Keratinocyte (primary cell): ENCODE measurements around the gene PTPRD. TPM values are rescaled to one million over a fixed set of nuclear protein-coding genes. Genes with fewer than 3 reads are reported as not detected.

ENCODE experiments used
- DNase-seq: peaks from one replicate; pipeline ENCODE4 v3.0.0-alpha.2; 2011; ENCODE audit warnings: low read depth, missing footprints, low spot score
- FAIRE-seq: peaks from 2 replicates; lab custom pipeline; 2011; peaks lifted over from hg19 to GRCh38; lab: Jason Lieb, UNC
- H2AFZ ChIP-seq: 2 replicates; pipeline ENCODE4 v1.6.0; 2012; ENCODE audit warnings: low read length, control low read depth, inconsistent platforms; ENCODE audit not compliant: control insufficient read depth
- H3K27ac ChIP-seq: 2 replicates; pipeline ENCODE4 v1.5.1; 2011; ENCODE audit warnings: low read length; ENCODE audit not compliant: control insufficient read depth, insufficient read depth
- H3K27me3 ChIP-seq: 3 replicates; pipeline ENCODE4 v1.6.0; 2011; ENCODE audit warnings: low read length; ENCODE audit not compliant: control insufficient read depth, insufficient read depth; ENCODE audit errors: extremely low read depth
- H3K36me3 ChIP-seq, 2 experiments: 2 replicates in 1 of 2; 3 replicates in 1 of 2; pipeline ENCODE4 v1.5.1; 2011; ENCODE audit warnings: low read length in 2 of 2, mild to moderate bottlenecking in 1 of 2; ENCODE audit not compliant: control insufficient read depth in 2 of 2, insufficient read depth in 2 of 2; ENCODE audit errors: extremely low read depth in 1 of 2
- H3K4me1 ChIP-seq: 3 replicates; pipeline ENCODE4 v1.5.1; 2011; ENCODE audit warnings: low read length; ENCODE audit not compliant: control insufficient read depth, insufficient read depth; ENCODE audit errors: extremely low read depth
- H3K4me2 ChIP-seq: 3 replicates; pipeline ENCODE4 v1.6.0; 2011; ENCODE audit warnings: low read depth, low read length; ENCODE audit not compliant: control insufficient read depth, insufficient read depth; ENCODE audit errors: extremely low read depth
- H3K4me3 ChIP-seq, 3 experiments: fragments of 200-600 bp in 1 of 3; sonication (generic) in 1 of 3; 2 replicates in 2 of 3; 3 replicates in 1 of 3; pipeline ENCODE4 v1.5.1; 2011 to 2016; ENCODE audit warnings: low read length in 3 of 3, mild to moderate bottlenecking in 3 of 3, control low read depth in 2 of 3, inconsistent platforms in 1 of 3, low read depth in 1 of 3, mixed read lengths in 1 of 3, mixed run types in 1 of 3, moderate library complexity in 1 of 3; ENCODE audit not compliant: control insufficient read depth in 2 of 3, insufficient read depth in 2 of 3; ENCODE audit errors: extremely low read depth in 1 of 3
- H3K79me2 ChIP-seq: 2 replicates; pipeline ENCODE4 v1.6.0; 2012; ENCODE audit warnings: low read length; ENCODE audit not compliant: control insufficient read depth, insufficient read depth
- H3K9ac ChIP-seq: 3 replicates; pipeline ENCODE4 v1.6.0; 2011; ENCODE audit warnings: low read length; ENCODE audit not compliant: control insufficient read depth, insufficient read depth; ENCODE audit errors: extremely low read depth
- H3K9me1 ChIP-seq: 3 replicates; pipeline ENCODE4 v1.6.0; 2011; ENCODE audit warnings: low read length; ENCODE audit not compliant: control insufficient read depth, insufficient read depth; ENCODE audit errors: extremely low read depth
- H3K9me3 ChIP-seq: 2 replicates; pipeline ENCODE4 v1.5.1; 2012; ENCODE audit warnings: low read depth, low read length; ENCODE audit not compliant: control insufficient read depth
- H4K20me1 ChIP-seq: 3 replicates; pipeline ENCODE4 v1.6.0; 2011; ENCODE audit warnings: low read length; ENCODE audit not compliant: control insufficient read depth, insufficient read depth; ENCODE audit errors: extremely low read depth
- EZH2 ChIP-seq: IDR thresholded peaks from one replicate; pipeline ENCODE4 v1.6.1; 2012; ENCODE audit warnings: inconsistent platforms, mild to moderate bottlenecking, low read length, moderate library complexity
- dilution Hi-C: fragments of 300-500 bp; cut with MboI; formaldehyde crosslinking; loops from one replicate; pipeline ENCODE4 v1.7.0; 2020; ENCODE audit warnings: low sequenced_read_pairs; ENCODE audit not compliant: extremely low pct_ligation_motif_present
- polyA plus RNA-seq, 5 experiments: library from polyadenylated mRNA; depleted of rRNA in 3 of 5; stranded (reverse) in 3 of 5; stranded (forward) in 1 of 5; unstranded in 1 of 5; fragments of >200 nt; gene quantifications; 1 replicate in 1 of 5; 2 replicates in 3 of 5; 3 replicates in 1 of 5; pipeline versions ENCODE4 v1.2.1 to v1.2.3, GENCODE V29; 2011 to 2012; ENCODE audit warnings: missing spikeins in 2 of 5, low read depth in 1 of 5, low replicate concordance in 1 of 5
- TF ChIP-seq, protein P1 (sequence below), 3 experiments: IDR thresholded peaks in 1 of 3; conservative IDR thresholded peaks in 1 of 3; optimal IDR thresholded peaks in 1 of 3; 2 replicates in 2 of 3; 3 replicates in 1 of 3; pipeline versions ENCODE3 to v1.5.1; 2011; ENCODE audit warnings: low read length in 3 of 3, mild to moderate bottlenecking in 3 of 3, moderate library complexity in 2 of 3, control low read depth in 1 of 3, inconsistent platforms in 1 of 3; ENCODE audit not compliant: insufficient read depth in 2 of 3; ENCODE audit errors: extremely low read depth in 1 of 3

The PTPRD gene
- polyA plus RNA-seq, 1 donor (not counting 4 experiments of a cell fraction or from before 2014, with no cell fraction given): 0.10 TPM

DNA sequence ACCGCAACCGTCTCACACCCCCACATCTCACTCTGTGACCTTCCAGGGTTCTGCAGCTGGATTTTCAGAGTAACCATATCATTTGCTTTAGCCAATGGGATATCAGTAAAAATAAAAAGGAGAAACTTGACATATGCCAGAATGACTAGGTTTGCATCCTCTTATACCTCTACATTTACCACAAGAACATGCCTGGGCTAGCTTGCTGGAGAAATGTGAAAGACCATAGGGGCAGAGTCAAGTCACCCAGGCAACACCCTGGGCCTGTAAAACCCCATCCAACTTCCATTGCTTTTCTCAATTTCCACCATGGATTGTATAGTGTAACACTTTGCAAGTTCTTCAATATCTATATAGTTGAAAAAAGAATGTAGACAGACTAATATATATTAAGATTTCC, 731.1 kb downstream of the PTPRD start:
- no peaks in the 10 kb centered on the region for H3K4me1 ChIP-seq
- dilution Hi-C loops: no loop called here
- H3K9me3 ChIP-seq: no peaks in the 10 kb centered on the region
- H3K9me1 ChIP-seq: no peaks in the 10 kb centered on the region
- FAIRE-seq (peak; percentile 36), DNase-seq (no peak)
- no peaks in the 10 kb centered on the region for H3K27me3 ChIP-seq
- no peak overlapping the region for H3K4me3 ChIP-seq
- H3K36me3 ChIP-seq: no peaks in the 10 kb centered on the region
- no peak overlapping the region for H2AFZ ChIP-seq
- TF ChIP-seq EZH2: no peak
- no peak overlapping the region for H3K4me2 ChIP-seq
- no peaks in the 10 kb centered on the region for H4K20me1 ChIP-seq
- no peak overlapping the region for H3K9ac ChIP-seq
- H3K79me2 ChIP-seq: no peaks in the 10 kb centered on the region
- H3K27ac ChIP-seq: no peak overlapping the region

DNA sequence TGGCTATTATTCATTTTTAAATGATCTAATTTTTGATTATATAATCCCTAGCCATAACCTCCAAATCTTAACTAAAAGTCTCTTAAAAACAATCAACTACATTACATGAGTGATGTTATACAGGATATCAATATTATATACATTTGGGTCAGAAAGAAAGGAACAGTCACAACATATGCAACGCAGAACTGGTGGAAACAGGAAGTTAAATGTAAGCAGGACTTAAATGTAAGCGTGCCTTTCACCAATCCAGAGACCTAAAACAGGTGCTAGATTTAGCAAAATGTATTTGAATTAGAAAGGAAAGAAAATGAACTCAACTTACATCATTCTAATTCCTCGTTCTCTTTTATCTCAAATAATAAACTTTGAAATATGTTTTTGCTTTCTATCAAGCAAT, 738.5 kb downstream of the PTPRD start:
- H3K36me3 ChIP-seq: no peaks in the 10 kb centered on the region
- no peak overlapping the region for H3K4me3 ChIP-seq
- no peaks in the 10 kb centered on the region for H3K4me1 ChIP-seq
- no peak overlapping the region for H3K4me2 ChIP-seq
- no peak for FAIRE-seq
- no peaks in the 10 kb centered on the region for H4K20me1 ChIP-seq
- no peak overlapping the region for H3K27ac ChIP-seq
- no peaks in the 10 kb centered on the region for H3K9me1 ChIP-seq
- H3K79me2 ChIP-seq: no peaks in the 10 kb centered on the region
- dilution Hi-C loops: no loop called here
- no peaks in the 10 kb centered on the region for H3K27me3 ChIP-seq
- H3K9me3 ChIP-seq: no peaks in the 10 kb centered on the region
- no peak overlapping the region for H3K9ac ChIP-seq
- DNase-seq: no peak
- no peak overlapping the region for H2AFZ ChIP-seq
- TF ChIP-seq EZH2: no peak
- TF ChIP-seq, protein P1, sequence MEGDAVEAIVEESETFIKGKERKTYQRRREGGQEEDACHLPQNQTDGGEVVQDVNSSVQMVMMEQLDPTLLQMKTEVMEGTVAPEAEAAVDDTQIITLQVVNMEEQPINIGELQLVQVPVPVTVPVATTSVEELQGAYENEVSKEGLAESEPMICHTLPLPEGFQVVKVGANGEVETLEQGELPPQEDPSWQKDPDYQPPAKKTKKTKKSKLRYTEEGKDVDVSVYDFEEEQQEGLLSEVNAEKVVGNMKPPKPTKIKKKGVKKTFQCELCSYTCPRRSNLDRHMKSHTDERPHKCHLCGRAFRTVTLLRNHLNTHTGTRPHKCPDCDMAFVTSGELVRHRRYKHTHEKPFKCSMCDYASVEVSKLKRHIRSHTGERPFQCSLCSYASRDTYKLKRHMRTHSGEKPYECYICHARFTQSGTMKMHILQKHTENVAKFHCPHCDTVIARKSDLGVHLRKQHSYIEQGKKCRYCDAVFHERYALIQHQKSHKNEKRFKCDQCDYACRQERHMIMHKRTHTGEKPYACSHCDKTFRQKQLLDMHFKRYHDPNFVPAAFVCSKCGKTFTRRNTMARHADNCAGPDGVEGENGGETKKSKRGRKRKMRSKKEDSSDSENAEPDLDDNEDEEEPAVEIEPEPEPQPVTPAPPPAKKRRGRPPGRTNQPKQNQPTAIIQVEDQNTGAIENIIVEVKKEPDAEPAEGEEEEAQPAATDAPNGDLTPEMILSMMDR (optimal IDR thresholded peaks at IDR 0.05 in 1 of 3, IDR thresholded peaks at IDR 0.05 in 1 of 3, conservative IDR thresholded peaks at IDR 0.05 in 1 of 3; ENCODE audit: extremely low read depth in 1 of 3, insufficient read depth in 2 of 3, low read length in 3 of 3): no peak

DNA sequence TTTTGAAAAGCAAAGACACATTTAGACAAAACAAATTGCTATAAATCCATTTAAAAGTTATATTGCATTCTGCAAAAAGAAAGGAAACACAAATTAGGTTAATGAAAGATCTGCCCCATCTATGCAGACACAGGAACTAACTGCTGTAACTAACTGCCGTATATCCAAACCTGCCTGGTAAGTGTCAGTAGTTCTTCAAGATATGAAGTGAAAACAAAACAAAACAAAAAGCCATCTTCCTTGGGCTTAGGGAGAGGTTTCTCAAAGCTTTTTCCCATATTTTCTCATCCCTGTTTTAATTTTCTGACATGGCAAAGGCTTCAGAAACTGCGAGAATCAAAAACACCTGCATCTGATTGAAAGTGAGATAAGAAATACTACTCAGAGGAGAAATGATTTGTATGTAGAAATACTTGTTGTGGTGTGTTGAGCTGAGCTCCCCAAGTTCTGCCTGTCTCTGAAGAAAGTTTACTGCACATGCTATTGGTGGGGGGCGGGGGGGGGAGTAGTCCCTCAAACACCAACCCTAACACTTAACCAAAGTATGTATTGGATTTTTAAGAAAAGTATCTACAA, 750.5 kb downstream of the PTPRD start:
- H3K9me1 ChIP-seq: no peaks in the 10 kb centered on the region
- FAIRE-seq (no peak), DNase-seq (no peak)
- no peak overlapping the region for H3K9ac ChIP-seq
- H2AFZ ChIP-seq: no peak overlapping the region
- no peak overlapping the region for H3K27ac ChIP-seq
- no peaks in the 10 kb centered on the region for H3K36me3 ChIP-seq
- no peaks in the 10 kb centered on the region for H4K20me1 ChIP-seq
- no peaks in the 10 kb centered on the region for H3K27me3 ChIP-seq
- dilution Hi-C loops: no loop called here
- H3K9me3 ChIP-seq: no peaks in the 10 kb centered on the region
- H3K4me3 ChIP-seq: no peak overlapping the region
- H3K79me2 ChIP-seq: no peaks in the 10 kb centered on the region
- TF ChIP-seq, protein P1 (optimal IDR thresholded peaks at IDR 0.05 in 1 of 3, IDR thresholded peaks at IDR 0.05 in 1 of 3, conservative IDR thresholded peaks at IDR 0.05 in 1 of 3; ENCODE audit: extremely low read depth in 1 of 3, insufficient read depth in 2 of 3, low read length in 3 of 3): no peak
- no peak for TF ChIP-seq EZH2
- no peaks in the 10 kb centered on the region for H3K4me1 ChIP-seq
- H3K4me2 ChIP-seq: no peak overlapping the region
